ENCODE data around the gene UBN2.

UBN2 gene

GRCh38 chr7:139264220-139264619 is 33.2 kb downstream of the UBN2 start:
- DNase-seq (ENCODE audit: extremely low read depth, insufficient read length): no peak
- H3K36me3 ChIP-seq (ENCODE audit: control insufficient read depth, insufficient read depth, low read length): peaks cover 6% of the 10 kb centered on the region
- no peak overlapping the region for H3K4me3 ChIP-seq (replicated peaks; ENCODE audit: low read depth, low read length)
- TF ChIP-seq CTCF (IDR thresholded peaks at IDR 0.05; ENCODE audit: insufficient read depth, low read length, poor library complexity, severe bottlenecking): no peak
- H3K27me3 ChIP-seq (replicated peaks; ENCODE audit: control insufficient read depth, insufficient read depth, low read length): no peaks in the 10 kb centered on the region

GRCh38 chr7:139265673-139266072 is 34.6 kb downstream of the UBN2 start:
- TF ChIP-seq CTCF (IDR thresholded peaks at IDR 0.05; ENCODE audit: insufficient read depth, low read length, poor library complexity, severe bottlenecking): no peak

GRCh38 chr7:139271718-139272628 is 40.9 kb downstream of the UBN2 start:
- no peak for TF ChIP-seq CTCF (IDR thresholded peaks at IDR 0.05; ENCODE audit: insufficient read depth, low read length, poor library complexity, severe bottlenecking)
- Histone ChIP-seq H3K36me3 (ENCODE audit: control insufficient read depth, insufficient read depth, low read length) (peaks cover 2% of the 10 kb centered on the region), H3K27me3 (replicated peaks; ENCODE audit: control insufficient read depth, insufficient read depth, low read length) (no peaks in the 10 kb centered on the region), H3K4me3 (replicated peaks; ENCODE audit: low read depth, low read length) (no peak overlapping the region)
- no peak for DNase-seq (ENCODE audit: extremely low read depth, insufficient read length)

More at GRCh38 chr7:139265673-139266072, 34.6 kb downstream of the UBN2 start:
- no peak for DNase-seq (ENCODE audit: extremely low read depth, insufficient read length)
- Histone ChIP-seq H3K36me3 (ENCODE audit: control insufficient read depth, insufficient read depth, low read length) (peaks cover 6% of the 10 kb centered on the region), H3K4me3 (replicated peaks; ENCODE audit: low read depth, low read length) (no peak overlapping the region), H3K27me3 (replicated peaks; ENCODE audit: control insufficient read depth, insufficient read depth, low read length) (no peaks in the 10 kb centered on the region)

GRCh38 chr7:139284252-139284896 is 53.3 kb downstream of the UBN2 start:
- TF ChIP-seq CTCF (IDR thresholded peaks at IDR 0.05; ENCODE audit: insufficient read depth, low read length, poor library complexity, severe bottlenecking): no peak
- no peak for DNase-seq (ENCODE audit: extremely low read depth, insufficient read length)

GRCh38 chr7:139286144-139286543 is 55.1 kb downstream of the UBN2 start:
- H3K36me3 ChIP-seq (ENCODE audit: control insufficient read depth, insufficient read depth, low read length): peaks cover 12% of the 10 kb centered on the region
- no peaks in the 10 kb centered on the region for H3K27me3 ChIP-seq (replicated peaks; ENCODE audit: control insufficient read depth, insufficient read depth, low read length)
- no peak for TF ChIP-seq CTCF (IDR thresholded peaks at IDR 0.05; ENCODE audit: insufficient read depth, low read length, poor library complexity, severe bottlenecking)
- no peak for DNase-seq (ENCODE audit: extremely low read depth, insufficient read length)
- H3K4me3 ChIP-seq (replicated peaks; ENCODE audit: low read depth, low read length): no peak overlapping the region

More at GRCh38 chr7:139284252-139284896, 53.3 kb downstream of the UBN2 start:
- Histone ChIP-seq H3K36me3 (ENCODE audit: control insufficient read depth, insufficient read depth, low read length) (peaks cover 12% of the 10 kb centered on the region), H3K27me3 (replicated peaks; ENCODE audit: control insufficient read depth, insufficient read depth, low read length) (no peaks in the 10 kb centered on the region), H3K4me3 (replicated peaks; ENCODE audit: low read depth, low read length) (no peak overlapping the region)
